OCI-LY7 (cell line): ENCODE measurements around the gene PLPPR2.

Experiments used
- CTCF ChIP-seq: fragments of 200-600 bp; sonication (generic); conservative IDR thresholded peaks from 2 replicates; pipeline ENCODE4 v1.5.1; 2014; ENCODE audit warnings: mild to moderate bottlenecking, antibody characterized with exemption, low read length, moderate library complexity, mixed read lengths
- EZH2phosphoT487 ChIP-seq: fragments of 200-600 bp; sonication (generic); IDR thresholded peaks from 2 replicates; pipeline ENCODE4 v1.6.1; 2018; ENCODE audit warnings: low read depth, borderline replicate concordance, mild to moderate bottlenecking, mixed run types, antibody characterized with exemption, low read length, moderate library complexity, mixed read lengths

- no peak for TF ChIP-seq CTCF
- no peak for TF ChIP-seq EZH2phosphoT487
Measured at GRCh38 chr19:11410682-11411081, 55.5 kb downstream of the PLPPR2 start.
